Measurements from ENCODE around the gene LYRM4. TPM values are rescaled to one million over a fixed set of nuclear protein-coding genes. Genes with fewer than 3 reads are reported as not detected.

The LYRM4 gene
- total RNA-seq (2022; extraction: Qiagen RNA extraction; ENCODE audit: low read depth): 28.4 to 35.6 TPM (median 32.8 TPM) in 5 replicates

DNA sequence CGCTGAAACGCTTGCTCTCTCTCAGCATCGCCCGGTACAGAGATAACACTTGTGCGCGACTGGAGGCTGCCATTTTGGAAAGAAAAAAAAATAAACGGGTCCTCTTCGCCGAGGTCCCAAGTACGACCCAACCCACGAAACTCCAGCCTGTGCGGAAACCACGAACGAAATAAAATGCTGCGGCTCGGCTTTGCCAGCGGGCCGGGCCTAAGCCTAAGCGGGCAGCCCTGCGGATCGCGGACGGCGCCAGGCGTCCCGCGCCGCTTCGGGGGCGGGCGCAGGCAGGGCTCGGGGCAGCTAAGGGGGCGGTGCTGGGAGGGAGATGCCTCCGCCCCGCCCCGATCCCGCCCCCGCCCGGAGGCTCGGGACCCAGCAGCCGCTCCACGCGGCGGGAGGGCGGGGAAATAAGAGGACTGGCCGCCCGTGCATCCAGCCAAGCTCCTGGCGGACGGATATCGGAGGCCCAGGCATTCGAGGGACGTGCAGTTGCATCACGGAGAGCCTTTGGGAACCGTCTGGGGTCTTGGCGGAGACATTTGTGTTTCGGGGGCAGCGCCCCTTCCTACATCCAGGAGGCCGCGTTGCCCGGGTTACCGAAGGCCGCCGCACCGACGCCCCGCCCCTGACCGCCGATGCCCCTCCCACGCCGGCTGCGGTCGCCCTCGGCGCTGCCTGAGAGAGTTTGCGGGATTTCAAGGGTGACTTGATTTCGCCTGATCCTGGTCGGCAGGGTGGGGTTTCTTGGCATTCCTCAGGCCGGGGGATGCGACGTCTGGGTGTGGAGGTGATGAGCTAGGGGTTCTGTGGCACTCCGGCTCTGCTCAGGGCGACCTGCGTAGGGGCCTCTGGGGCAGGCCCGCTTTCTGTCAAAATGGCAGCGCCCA, at the start of gene LYRM4, which contains the start of gene FARS2:
Gene LYRM4, minus strand, starts transcription at position 290 of the 884 bp plus-strand sequence. Its CDS starts 217 bp downstream, at position 73.
Gene FARS2, plus strand, starts transcription at position 853 of the 884 bp plus-strand sequence.

DNA sequence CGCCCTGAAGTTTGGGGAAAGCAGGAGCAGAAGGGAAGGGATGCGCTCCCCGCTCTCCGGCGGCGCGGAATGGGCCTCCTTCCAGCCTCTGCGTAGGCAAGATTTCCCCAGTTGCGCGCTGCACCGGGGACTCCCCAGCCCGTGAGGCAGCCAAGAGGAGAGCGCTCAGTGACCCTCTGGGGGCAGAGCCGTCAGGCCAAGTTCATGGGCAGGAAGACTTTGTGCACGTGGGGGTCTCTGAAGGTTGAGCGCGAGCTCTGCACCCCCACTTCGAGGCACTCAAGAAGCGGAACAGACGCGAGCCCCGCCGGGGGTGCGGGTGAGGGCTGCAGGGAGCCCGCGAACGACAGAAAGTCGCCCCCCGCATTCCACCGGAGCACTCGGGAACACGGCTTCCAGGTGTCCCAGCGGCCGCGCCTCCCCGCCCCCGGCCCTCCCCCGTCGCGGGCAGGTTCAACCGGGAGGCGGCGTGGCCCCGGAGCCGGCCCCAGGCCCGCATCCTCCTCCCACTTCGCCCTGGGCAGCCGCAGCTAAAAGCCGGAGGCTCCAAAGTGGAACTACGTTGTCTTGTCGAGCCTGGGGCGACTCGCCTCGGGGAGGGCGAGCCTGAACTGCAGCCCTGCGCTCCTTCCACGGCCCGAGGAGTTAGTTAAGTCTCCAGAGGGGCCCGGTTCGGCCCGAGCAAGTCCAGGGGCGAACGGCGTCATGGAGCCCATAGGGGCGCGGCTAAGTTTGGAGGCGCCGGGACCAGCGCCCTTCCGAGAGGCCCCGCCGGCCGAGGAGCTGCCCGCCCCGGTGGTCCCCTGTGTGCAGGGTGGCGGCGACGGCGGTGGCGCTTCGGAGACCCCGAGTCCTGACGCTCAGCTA, 175.7 kb downstream of the LYRM4 start, which contains the start of gene PPP1R3G:
Gene PPP1R3G, plus strand, starts transcription at position 561 of the 867 bp plus-strand sequence. Its CDS starts 145 bp downstream, at position 706.

Other genes with a start within 250 kb of the LYRM4 start
- 1.6 to 2.4 TPM (median 2.0 TPM) in 5 replicates for gene PPP1R3G, start 175.6 kb downstream of the LYRM4 start, total RNA-seq (2022; extraction: Qiagen RNA extraction; ENCODE audit: low read depth)
- 9.6 to 11.5 TPM (median 10.3 TPM) in 5 replicates for gene FARS2, start 563 bp upstream of the LYRM4 start, total RNA-seq (2022; extraction: Qiagen RNA extraction; ENCODE audit: low read depth)